ENCODE data around the gene MYOCD. TPM values are rescaled to one million over a fixed set of nuclear protein-coding genes. Genes with fewer than 3 reads are reported as not detected.

The MYOCD gene
- polyA plus RNA-seq, 4 donors: 4.4 to 6.3 (median 5.6) TPM

GRCh38 chr17:12709063-12709462, 43.4 kb downstream of the MYOCD start:
- no peak for DNase-seq (ENCODE audit: low read depth in 4 of 4, low spot score in 2 of 4)

DNA sequence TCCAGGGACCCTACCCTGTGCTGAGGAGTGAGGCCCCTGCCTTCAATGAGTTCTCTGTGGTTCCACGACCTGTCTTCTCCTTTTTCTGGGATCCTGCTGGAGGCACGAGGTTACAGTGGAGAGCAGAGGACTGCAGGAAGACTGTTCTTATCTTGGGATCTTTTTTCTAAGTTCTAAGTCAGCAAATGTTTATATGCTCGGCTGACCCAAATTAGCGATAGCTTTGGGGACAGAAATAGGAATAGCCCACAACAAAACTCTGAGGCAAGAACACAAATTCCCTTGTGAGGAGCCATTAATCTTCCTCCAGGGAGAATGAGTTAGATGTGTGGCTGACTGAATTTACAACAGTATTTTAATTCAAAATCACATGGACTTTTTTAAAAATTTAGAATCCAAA, 46.7 kb downstream of the MYOCD start:
- no peak for DNase-seq (ENCODE audit: low read depth in 4 of 4, low spot score in 2 of 4)

DNA sequence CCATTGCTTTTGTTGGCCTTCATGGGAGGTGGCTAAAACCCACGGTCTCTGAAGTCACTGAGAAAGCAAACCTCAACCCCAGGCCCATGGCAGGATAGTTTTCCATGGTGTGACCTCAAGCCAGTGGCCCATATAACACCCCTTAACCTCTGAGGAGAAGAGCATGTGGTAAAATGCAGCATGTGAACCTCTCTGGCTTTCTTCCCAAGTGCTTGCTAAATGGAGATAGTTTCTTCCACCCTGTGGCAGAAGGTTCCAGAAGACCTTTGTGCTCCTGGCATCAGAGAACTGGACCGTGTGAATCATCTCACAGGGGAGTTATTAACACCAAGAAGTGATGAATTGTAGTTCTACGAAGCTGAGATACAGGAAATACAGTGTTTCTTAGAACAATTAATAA, 47.3 kb downstream of the MYOCD start:
- DNase-seq (ENCODE audit: low read depth in 4 of 4, low spot score in 2 of 4): no peak

- no peak for DNase-seq (ENCODE audit: low read depth in 4 of 4, low spot score in 2 of 4)
These were observed 54.3 kb downstream of the MYOCD start for GRCh38 chr17:12719948-12720347.

DNA sequence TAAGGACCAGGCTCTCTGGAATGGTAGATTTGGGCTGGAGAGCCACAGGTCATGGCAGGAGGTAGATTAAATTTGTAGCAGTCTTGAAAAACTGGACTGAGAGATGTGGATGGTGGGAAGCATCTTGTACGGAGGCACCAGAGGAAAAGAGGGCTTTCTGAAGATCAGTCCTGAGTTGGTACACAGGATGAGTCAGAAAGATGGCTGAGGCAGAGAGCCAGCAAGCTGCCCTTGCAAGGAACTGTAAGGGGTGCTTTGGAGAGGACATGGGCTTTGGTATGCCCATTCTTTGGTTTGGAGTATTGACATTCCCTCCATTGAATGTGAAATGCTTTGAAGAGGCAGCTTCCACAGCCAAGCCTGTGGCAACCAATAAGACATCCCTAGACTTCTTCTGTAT, 55.9 kb downstream of the MYOCD start:
- no peak for DNase-seq (ENCODE audit: low read depth in 4 of 4, low spot score in 2 of 4)

GRCh38 chr17:12722282-12722681, 56.6 kb downstream of the MYOCD start:
- DNase-seq (ENCODE audit: low read depth in 4 of 4, low spot score in 2 of 4): no peak

DNA sequence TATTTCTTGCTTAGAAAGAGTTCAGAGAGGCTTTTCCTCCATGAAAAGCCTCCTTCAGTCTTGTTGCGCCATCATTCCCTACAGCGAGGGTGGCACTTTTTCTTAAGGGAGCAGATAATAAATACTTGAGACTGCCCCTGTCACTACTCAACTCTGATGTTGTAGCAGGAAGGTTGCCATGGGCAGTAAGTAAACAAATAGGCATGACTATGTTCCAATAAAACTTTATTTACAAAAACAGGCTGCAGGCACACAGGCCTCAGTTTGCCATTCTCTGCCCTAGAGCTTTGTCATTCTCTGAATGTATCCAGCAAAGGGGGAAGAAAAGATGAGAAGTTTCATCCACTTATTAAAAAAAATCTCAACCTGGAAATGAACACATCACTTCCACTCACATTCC, 60.4 kb downstream of the MYOCD start:
- no peak for DNase-seq (ENCODE audit: low read depth in 4 of 4, low spot score in 2 of 4)

GRCh38 chr17:12727076-12727760, 61.5 kb downstream of the MYOCD start:
- no peak for DNase-seq (ENCODE audit: low read depth in 4 of 4, low spot score in 2 of 4)

- no peak for DNase-seq (ENCODE audit: low read depth in 4 of 4, low spot score in 2 of 4)
These were observed 62.2 kb downstream of the MYOCD start for GRCh38 chr17:12727881-12728280.

- DNase-seq (ENCODE audit: low read depth in 4 of 4, low spot score in 2 of 4): no peak
These were observed 63.4 kb downstream of the MYOCD start for GRCh38 chr17:12729086-12729485.

GRCh38 chr17:12730421-12730820, 64.7 kb downstream of the MYOCD start:
- DNase-seq (ENCODE audit: low read depth in 4 of 4, low spot score in 2 of 4): no peak

GRCh38 chr17:12730931-12731521, 65.3 kb downstream of the MYOCD start:
- DNase-seq (ENCODE audit: low read depth in 4 of 4, low spot score in 2 of 4): peak in 1 of 4 donors; percentile 33

GRCh38 chr17:12731839-12732238, 66.1 kb downstream of the MYOCD start:
- no peak for DNase-seq (ENCODE audit: low read depth in 4 of 4, low spot score in 2 of 4)

DNA sequence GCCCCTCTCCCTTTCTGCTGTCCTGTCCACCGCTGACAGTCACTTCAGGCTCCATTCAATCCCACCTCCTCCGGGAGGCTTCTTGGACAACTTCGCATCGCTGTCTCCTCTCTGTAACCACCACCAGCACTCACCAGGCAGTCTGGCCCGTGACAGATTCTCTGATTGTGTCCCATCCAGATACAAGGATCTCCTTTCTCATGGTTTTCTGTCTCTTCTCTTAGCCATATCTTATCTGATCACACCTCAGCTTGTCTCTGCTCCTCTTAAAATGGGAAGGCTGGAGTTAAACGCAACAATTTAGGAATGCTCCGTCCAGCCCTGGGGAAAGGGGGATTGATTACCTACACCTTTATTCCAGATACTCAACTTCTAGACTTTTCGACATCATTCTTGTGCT, 66.7 kb downstream of the MYOCD start:
- DNase-seq (ENCODE audit: low read depth in 4 of 4, low spot score in 2 of 4): no peak

GRCh38 chr17:12734926-12735325, 69.2 kb downstream of the MYOCD start:
- no peak for DNase-seq (ENCODE audit: low read depth in 4 of 4, low spot score in 2 of 4)

DNA sequence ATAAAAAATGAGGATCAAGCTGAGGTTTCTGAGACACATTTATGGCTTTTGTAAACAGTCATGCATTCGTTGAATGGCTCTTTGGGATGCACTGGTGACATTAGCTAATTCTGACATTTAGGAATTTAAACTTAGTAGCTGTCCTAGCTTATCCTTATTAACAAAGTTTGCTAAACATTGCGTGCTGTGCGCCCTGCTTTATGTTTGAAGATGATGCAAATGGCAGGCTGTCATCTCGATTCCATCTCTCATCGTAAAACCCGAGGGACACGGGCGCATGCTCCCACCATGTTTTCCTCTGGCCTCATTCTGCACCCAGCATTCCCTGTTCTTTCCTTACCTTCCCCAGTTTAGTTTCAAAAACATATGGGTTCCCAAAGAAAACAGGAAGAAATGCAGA, 69.8 kb downstream of the MYOCD start:
- DNase-seq (ENCODE audit: low read depth in 4 of 4, low spot score in 2 of 4): no peak

- DNase-seq (ENCODE audit: low read depth in 4 of 4, low spot score in 2 of 4): no peak
These were observed 70.8 kb downstream of the MYOCD start for GRCh38 chr17:12736526-12736925.

DNA sequence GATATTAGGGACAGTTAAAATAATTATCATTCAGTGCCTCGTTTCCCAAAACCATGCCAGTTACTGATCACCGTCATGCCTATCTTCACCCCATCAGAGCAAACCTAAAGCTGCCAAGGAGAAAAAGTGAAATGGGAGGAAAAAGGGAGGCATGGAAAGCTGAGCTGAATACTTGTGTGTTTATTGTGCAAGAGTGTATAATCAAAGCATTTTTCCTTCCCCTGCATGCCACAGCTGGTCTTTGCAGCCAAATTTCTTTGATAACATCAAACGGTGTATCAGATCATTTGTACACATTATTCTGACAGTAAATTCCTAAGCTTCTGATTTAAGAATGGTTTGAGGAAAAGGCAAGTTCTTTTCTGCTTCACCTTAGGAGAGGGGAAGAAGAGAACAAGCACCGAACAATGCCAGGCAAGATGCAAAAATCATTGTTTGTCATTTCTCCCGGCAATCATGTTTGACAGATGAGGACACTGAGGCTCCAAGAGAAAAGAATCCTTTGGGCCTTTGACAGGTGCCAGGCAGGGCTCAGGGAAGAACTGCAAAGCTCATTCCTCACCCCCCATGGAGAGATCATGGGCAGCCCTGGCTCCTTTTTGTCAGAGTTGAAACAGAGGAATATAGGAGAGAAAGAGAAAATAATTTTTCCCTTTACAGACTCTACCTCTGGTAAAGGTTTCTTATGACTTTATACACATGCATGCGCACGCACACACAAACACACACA, 72.2 kb downstream of the MYOCD start:
- DNase-seq (ENCODE audit: low read depth in 4 of 4, low spot score in 2 of 4): no peak

DNA sequence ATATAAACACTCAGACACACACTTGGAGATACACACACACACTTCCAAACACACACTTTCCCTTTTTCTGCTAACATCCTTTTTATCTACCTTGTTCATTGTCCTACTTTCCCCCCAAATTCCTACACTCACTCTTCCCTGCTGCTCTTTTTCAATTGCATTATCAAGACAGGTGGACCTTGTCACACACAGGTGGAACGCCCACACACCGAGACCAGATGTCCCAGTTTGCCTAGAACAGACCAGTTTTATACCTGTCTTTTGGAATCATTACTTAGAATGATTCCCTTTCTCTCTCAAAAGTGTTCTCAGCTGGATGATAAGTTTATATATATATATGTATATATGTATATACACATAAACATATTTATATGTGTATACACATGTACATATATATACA, 72.9 kb downstream of the MYOCD start:
- DNase-seq (ENCODE audit: low read depth in 4 of 4, low spot score in 2 of 4): no peak

DNA sequence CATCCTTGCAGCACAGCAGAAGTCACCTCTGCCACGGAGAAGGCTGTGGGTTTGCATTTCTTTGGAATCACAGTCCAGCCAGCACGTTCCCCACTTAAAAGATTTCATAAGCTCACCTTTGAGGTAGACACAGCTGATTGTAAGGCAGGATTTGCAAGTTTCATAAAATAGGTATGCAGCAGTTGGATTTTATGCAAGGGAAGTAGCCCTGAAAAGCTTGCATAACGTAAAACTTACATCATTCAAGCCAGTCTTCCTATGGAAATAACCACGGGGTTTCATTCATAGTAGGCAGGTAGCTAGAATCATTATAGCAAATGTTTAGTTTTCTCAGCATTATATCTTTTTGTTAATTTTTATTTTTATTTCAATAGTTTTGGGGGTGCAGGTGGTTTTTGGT, 73.8 kb downstream of the MYOCD start:
- no peak for DNase-seq (ENCODE audit: low read depth in 4 of 4, low spot score in 2 of 4)

- DNase-seq (ENCODE audit: low read depth in 4 of 4, low spot score in 2 of 4): no peak
These were observed 77.4 kb downstream of the MYOCD start for GRCh38 chr17:12743046-12743445.

- no peak for DNase-seq (ENCODE audit: low read depth in 4 of 4, low spot score in 2 of 4)
These were observed 78.6 kb downstream of the MYOCD start for GRCh38 chr17:12744298-12744697.
